RWPE2 (cell line): Measurements from ENCODE around the gene GPR137C.

ENCODE experiments used
- ATAC-seq: fragments of 200-7000 bp; cut with Tn5 transposase; 3 replicates; pipeline ENCODE4 v1.9.1; 2021; ENCODE audit warnings: low read depth
- DNase-seq: peaks from one replicate; pipeline ENCODE4 v3.0.0-alpha.2; 2020; ENCODE audit warnings: low spot score
- H3K27ac ChIP-seq: fragments of 450-650 bp; 2 replicates; pipeline ENCODE4 v1.5.1; 2017; ENCODE audit warnings: mild to moderate bottlenecking; ENCODE audit not compliant: poor library complexity, severe bottlenecking
- H3K27me3 ChIP-seq: fragments of 250-450 bp; sonication (Bioruptor Pico); 2 replicates; pipeline ENCODE4 v1.5.1; 2021; ENCODE audit warnings: mild to moderate bottlenecking, moderate library complexity; ENCODE audit not compliant: insufficient read depth, poor library complexity, severe bottlenecking
- H3K36me3 ChIP-seq: fragments of 250-450 bp; sonication (Bioruptor Pico); 2 replicates; pipeline ENCODE4 v1.5.1; 2020; ENCODE audit warnings: low read depth, mild to moderate bottlenecking, moderate library complexity
- H3K4me1 ChIP-seq: fragments of 250-450 bp; sonication (Bioruptor Pico); 2 replicates; pipeline ENCODE4 v1.5.1; 2021; ENCODE audit warnings: mild to moderate bottlenecking, moderate library complexity; ENCODE audit not compliant: insufficient read depth, poor library complexity, severe bottlenecking
- H3K4me3 ChIP-seq: fragments of 250-450 bp; sonication (Bioruptor Pico); 2 replicates; pipeline ENCODE4 v1.5.1; 2021; ENCODE audit warnings: mild to moderate bottlenecking, moderate library complexity; ENCODE audit not compliant: severe bottlenecking
- H3K9me3 ChIP-seq: fragments of 250-450 bp; sonication (Bioruptor Pico); 2 replicates; pipeline ENCODE4 v1.5.1; 2021; ENCODE audit warnings: mild to moderate bottlenecking, moderate library complexity; ENCODE audit not compliant: severe bottlenecking
- CTCF ChIP-seq: fragments of 450-650 bp; IDR thresholded peaks from one replicate; pipeline ENCODE4 v1.5.1; 2017; ENCODE audit warnings: mild to moderate bottlenecking, moderate library complexity; ENCODE audit not compliant: poor library complexity, severe bottlenecking

The GPR137C gene

DNA sequence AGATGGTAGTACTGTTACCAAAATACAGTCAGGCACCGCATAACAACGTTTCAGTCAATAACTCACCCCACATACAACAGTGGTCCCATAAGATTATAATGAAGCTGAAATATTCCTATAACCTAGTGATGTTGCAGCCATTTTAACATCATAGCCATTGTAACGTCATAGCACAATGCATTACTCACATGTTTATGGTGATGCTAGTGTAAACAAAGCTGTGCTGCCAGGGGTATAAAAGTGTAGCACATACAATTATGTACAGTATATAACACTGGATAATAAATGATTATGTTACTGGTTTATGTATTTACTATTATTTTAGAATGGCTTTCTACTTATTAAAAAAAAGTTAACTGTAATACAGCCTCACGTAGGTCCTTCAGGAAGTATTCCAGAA, 37.0 kb downstream of the GPR137C start:
- H3K4me1 ChIP-seq: no peaks in the 10 kb centered on the region
- no peak overlapping the region for H3K27ac ChIP-seq
- ATAC-seq: no peak
- no peaks in the 10 kb centered on the region for H3K27me3 ChIP-seq
- H3K9me3 ChIP-seq: no peaks in the 10 kb centered on the region
- no peak for DNase-seq
- no peak for TF ChIP-seq CTCF
- no peak overlapping the region for H3K4me3 ChIP-seq
- no peaks in the 10 kb centered on the region for H3K36me3 ChIP-seq

- TF ChIP-seq CTCF: no peak
- ATAC-seq (no peak), DNase-seq (no peak)
- Histone ChIP-seq H3K36me3 (no peaks in the 10 kb centered on the region), H3K27me3 (no peaks in the 10 kb centered on the region), H3K9me3 (no peaks in the 10 kb centered on the region), H3K27ac (no peak overlapping the region), H3K4me3 (no peak overlapping the region), H3K4me1 (no peaks in the 10 kb centered on the region)
Measured at GRCh38 chr14:52590318-52590717, 37.7 kb downstream of the GPR137C start.

GRCh38 chr14:52596320-52596719, 43.7 kb downstream of the GPR137C start:
- Histone ChIP-seq H3K9me3 (no peaks in the 10 kb centered on the region), H3K27ac (no peak overlapping the region), H3K27me3 (no peaks in the 10 kb centered on the region), H3K4me1 (no peaks in the 10 kb centered on the region), H3K36me3 (no peaks in the 10 kb centered on the region), H3K4me3 (no peak overlapping the region)
- DNase-seq (no peak), ATAC-seq (no peak)
- TF ChIP-seq CTCF: no peak

- no peak for TF ChIP-seq CTCF
- no peaks in the 10 kb centered on the region for H3K4me1 ChIP-seq
- no peaks in the 10 kb centered on the region for H3K27me3 ChIP-seq
- H3K4me3 ChIP-seq: no peak overlapping the region
- DNase-seq: no peak
- no peaks in the 10 kb centered on the region for H3K9me3 ChIP-seq
- no peaks in the 10 kb centered on the region for H3K36me3 ChIP-seq
- no peak overlapping the region for H3K27ac ChIP-seq
- peak; percentile 97 for ATAC-seq
Measured at GRCh38 chr14:52596861-52597260, 44.2 kb downstream of the GPR137C start.

- Histone ChIP-seq H3K4me3 (no peak overlapping the region), H3K9me3 (no peaks in the 10 kb centered on the region), H3K27me3 (no peaks in the 10 kb centered on the region), H3K27ac (no peak overlapping the region), H3K36me3 (no peaks in the 10 kb centered on the region), H3K4me1 (no peaks in the 10 kb centered on the region)
- TF ChIP-seq CTCF: no peak
- DNase-seq: no peak
- ATAC-seq: no peak
Measured at GRCh38 chr14:52598568-52598967, 45.9 kb downstream of the GPR137C start.
